Measurements from ENCODE around the gene COIL. TPM values are rescaled to one million over a fixed set of nuclear protein-coding genes. Genes with fewer than 3 reads are reported as not detected.

COIL gene
- total RNA-seq, 2 experiments from 2014 or later: 19.4 to 20.3 TPM

- DNase-seq (peak in 1 of 14 experiments; percentile 11), ATAC-seq (ENCODE audit: poor library complexity) (no peak)
- intact Hi-C loops (cut with DNase I, micrococcal nuclease): loop anchor here in 1 of 2 experiments (2.0 to 5.0 kb wide), 2 partner anchors 50 to 66 kb away; partner anchors contain the start of genes COIL and SCPEP1
- Histone ChIP-seq H3K4me3 (ENCODE audit: low read length) (peak overlapping the region; percentile 89), H3K36me3 (ENCODE audit: insufficient read depth, low read length) (peaks cover 20% of the 10 kb centered on the region), H3K27me3 (ENCODE audit: control insufficient read depth in 1 of 2, insufficient read depth in 2 of 2, low read length in 2 of 2) (no peaks in the 10 kb centered on the region), H3K27ac (ENCODE audit: low read depth in 1 of 2, low read length in 2 of 2) (no peak overlapping the region), H3K4me1 (ENCODE audit: insufficient read depth, low read length) (peaks cover 63% of the 10 kb centered on the region), H3K9me3 (ENCODE audit: control insufficient read depth in 1 of 2, insufficient read depth in 1 of 2, low read length in 2 of 2) (no peaks in the 10 kb centered on the region)
- Mint-ChIP-seq H3K27me3 (no peaks in the 10 kb centered on the region), H3K4me1 (ENCODE audit: low read depth) (peaks cover 55% of the 10 kb centered on the region), H3K4me3 (peak overlapping the region; percentile 90), H3K27ac (peak overlapping the region; percentile 85), H3K9me3 (no peaks in the 10 kb centered on the region), H3K36me3 (ENCODE audit: low read depth) (peaks cover 40% of the 10 kb centered on the region)
- ChIA-PET CTCF (interaction anchor here (0.7 kb wide), 1 partner anchor 27 kb away, joined by 3 read pairs; no protein-coding TSS in a partner anchor), POLR2A (interaction anchor here (0.6 to 2.7 kb wide), 4 partner anchors 13 to 172 kb away, joined by 3 to 42 read pairs (median 10); partner anchors contain the start of genes AKAP1, C17orf67, DGKE and SCPEP1)
- no peak for TF ChIP-seq CTCF (IDR thresholded peaks at IDR 0.05)
Observed at GRCh38 chr17:56912105-56912999, 48.5 kb downstream of the COIL start.

- no peak for TF ChIP-seq CTCF (IDR thresholded peaks at IDR 0.05)
- CTCF ChIA-PET: no interaction called here
- H3K27ac Mint-ChIP-seq: peak overlapping the region; percentile 85
- Histone ChIP-seq H3K27ac (ENCODE audit: low read depth in 1 of 2, low read length in 2 of 2) (no peak overlapping the region), H3K9me3 (ENCODE audit: control insufficient read depth in 1 of 2, insufficient read depth in 1 of 2, low read length in 2 of 2) (no peaks in the 10 kb centered on the region), H3K4me1 (ENCODE audit: insufficient read depth, low read length) (peaks cover 63% of the 10 kb centered on the region), H3K4me3 (ENCODE audit: low read length) (no peak overlapping the region), H3K27me3 (ENCODE audit: control insufficient read depth in 1 of 2, insufficient read depth in 2 of 2, low read length in 2 of 2) (no peaks in the 10 kb centered on the region), H3K36me3 (ENCODE audit: insufficient read depth, low read length) (peaks cover 37% of the 10 kb centered on the region)
- peaks cover 57% of the 10 kb centered on the region for H3K36me3 Mint-ChIP-seq (ENCODE audit: low read depth)
- intact Hi-C loops (cut with DNase I, micrococcal nuclease): loop anchor here in 1 of 2 experiments (5.0 kb wide), 1 partner anchor 52 kb away; the partner anchor contains the start of gene COIL
- ATAC-seq (ENCODE audit: poor library complexity): no peak
- peaks cover 67% of the 10 kb centered on the region for H3K4me1 Mint-ChIP-seq (ENCODE audit: low read depth)
- POLR2A ChIA-PET: no interaction called here
- H3K27me3 Mint-ChIP-seq: no peaks in the 10 kb centered on the region
- peak overlapping the region; percentile 90 for H3K4me3 Mint-ChIP-seq
- no peak for DNase-seq
- no peaks in the 10 kb centered on the region for H3K9me3 Mint-ChIP-seq
Observed at GRCh38 chr17:56910509-56911235, 50.2 kb downstream of the COIL start.

GRCh38 chr17:56909742-56910508 is 50.9 kb downstream of the COIL start:
- no peak overlapping the region for H3K27ac ChIP-seq (ENCODE audit: low read depth in 1 of 2, low read length in 2 of 2)
- Mint-ChIP-seq H3K27ac (peak overlapping the region; percentile 85), H3K4me1 (ENCODE audit: low read depth) (peaks cover 67% of the 10 kb centered on the region), H3K9me3 (no peaks in the 10 kb centered on the region), H3K36me3 (ENCODE audit: low read depth) (peaks cover 61% of the 10 kb centered on the region), H3K27me3 (no peaks in the 10 kb centered on the region), H3K4me3 (peak overlapping the region; percentile 90)
- ChIA-PET POLR2A (no interaction called here), CTCF (no interaction called here)
- H3K27me3 ChIP-seq (ENCODE audit: control insufficient read depth in 1 of 2, insufficient read depth in 2 of 2, low read length in 2 of 2): no peaks in the 10 kb centered on the region
- H3K9me3 ChIP-seq (ENCODE audit: control insufficient read depth in 1 of 2, insufficient read depth in 1 of 2, low read length in 2 of 2): no peaks in the 10 kb centered on the region
- intact Hi-C loops (cut with DNase I, micrococcal nuclease): loop anchor here in 1 of 2 experiments (5.0 kb wide), 1 partner anchor 52 kb away; the partner anchor contains the start of gene COIL
- peaks cover 58% of the 10 kb centered on the region for H3K4me1 ChIP-seq (ENCODE audit: insufficient read depth, low read length)
- TF ChIP-seq CTCF (IDR thresholded peaks at IDR 0.05): no peak
- ATAC-seq (ENCODE audit: poor library complexity): no peak
- H3K4me3 ChIP-seq (ENCODE audit: low read length): no peak overlapping the region
- peaks cover 41% of the 10 kb centered on the region for H3K36me3 ChIP-seq (ENCODE audit: insufficient read depth, low read length)
- no peak for DNase-seq

Measured in CD4-positive, alpha-beta T cell (primary cell).